Endothelial cell (in vitro differentiated cells): ENCODE measurements around the gene LRRFIP1. TPM values are rescaled to one million over a fixed set of nuclear protein-coding genes. Genes with fewer than 3 reads are reported as not detected.

Experiments used
- DNase-seq: peaks from one replicate; pipeline ENCODE4 v3.0.0; 2021; ENCODE audit warnings: low spot score
- H3K27ac Mint-ChIP-seq: one replicate; pipeline ENCODE4 v1.8.0; 2021; ENCODE audit warnings: mixed read lengths, inconsistent platforms; ENCODE audit not compliant: unreplicated experiment
- H3K27me3 Mint-ChIP-seq: one replicate; pipeline ENCODE4 v1.8.0; 2021; ENCODE audit warnings: mild to moderate bottlenecking, moderate library complexity, mixed read lengths, inconsistent platforms; ENCODE audit not compliant: unreplicated experiment
- H3K36me3 Mint-ChIP-seq: one replicate; pipeline ENCODE4 v1.8.0; 2021; ENCODE audit warnings: mild to moderate bottlenecking, low read depth, mixed read lengths, inconsistent platforms; ENCODE audit not compliant: unreplicated experiment
- H3K4me1 Mint-ChIP-seq: one replicate; pipeline ENCODE4 v1.8.0; 2021; ENCODE audit warnings: mild to moderate bottlenecking, mixed read lengths, inconsistent platforms; ENCODE audit not compliant: unreplicated experiment
- H3K4me3 Mint-ChIP-seq: one replicate; pipeline ENCODE4 v1.8.0; 2021; ENCODE audit warnings: mild to moderate bottlenecking, mixed read lengths, inconsistent platforms; ENCODE audit not compliant: unreplicated experiment
- H3K9me3 Mint-ChIP-seq: one replicate; pipeline ENCODE4 v1.8.0; 2021; ENCODE audit warnings: mixed read lengths, inconsistent platforms; ENCODE audit not compliant: unreplicated experiment
- CTCF ChIP-seq: fragments of 200-600 bp; sonication (generic); IDR thresholded peaks from one replicate; pipeline ENCODE4 v1.5.0; 2021; ENCODE audit warnings: antibody characterized with exemption; ENCODE audit not compliant: unreplicated experiment
- total RNA-seq: library from RNA; stranded (reverse); fragmentation: NEBNext Ultra II Directional; extraction: Animal tissue kit (Norgen Biotek cat#: 25700); gene quantifications from one replicate; pipeline ENCODE4 v1.2.1, GENCODE V29; 2021; ENCODE audit not compliant: unreplicated experiment

The LRRFIP1 gene
- total RNA-seq, 1 donor from 2014 or later: 105 TPM

- H3K4me1 Mint-ChIP-seq: peaks cover 42% of the 10 kb centered on the region
- H3K4me3 Mint-ChIP-seq: no peak overlapping the region
- DNase-seq: no peak
- peak overlapping the region; percentile 27 for H3K27ac Mint-ChIP-seq
- H3K36me3 Mint-ChIP-seq: no peaks in the 10 kb centered on the region
- H3K27me3 Mint-ChIP-seq: peaks cover 5% of the 10 kb centered on the region
- no peak for TF ChIP-seq CTCF
- no peaks in the 10 kb centered on the region for H3K9me3 Mint-ChIP-seq
Observed at GRCh38 chr2:237616373-237616733, 11.0 kb upstream of the LRRFIP1 start.

GRCh38 chr2:237616734-237617586 is 10.4 kb upstream of the LRRFIP1 start:
- H3K4me1 Mint-ChIP-seq: peaks cover 40% of the 10 kb centered on the region
- peaks cover 3% of the 10 kb centered on the region for H3K27me3 Mint-ChIP-seq
- H3K27ac Mint-ChIP-seq: no peak overlapping the region
- H3K9me3 Mint-ChIP-seq: no peaks in the 10 kb centered on the region
- no peak for DNase-seq
- no peak overlapping the region for H3K4me3 Mint-ChIP-seq
- no peak for TF ChIP-seq CTCF
- no peaks in the 10 kb centered on the region for H3K36me3 Mint-ChIP-seq

- Mint-ChIP-seq H3K9me3 (no peaks in the 10 kb centered on the region), H3K27me3 (peaks cover 3% of the 10 kb centered on the region), H3K4me1 (peaks cover 37% of the 10 kb centered on the region), H3K36me3 (no peaks in the 10 kb centered on the region), H3K4me3 (no peak overlapping the region), H3K27ac (no peak overlapping the region)
- DNase-seq: no peak
- TF ChIP-seq CTCF: no peak
Observed at GRCh38 chr2:237617587-237617982, 9.8 kb upstream of the LRRFIP1 start.

GRCh38 chr2:237618449-237618848 is 8.9 kb upstream of the LRRFIP1 start:
- Mint-ChIP-seq H3K36me3 (no peaks in the 10 kb centered on the region), H3K4me1 (peaks cover 35% of the 10 kb centered on the region), H3K4me3 (no peak overlapping the region), H3K27me3 (peaks cover 3% of the 10 kb centered on the region), H3K9me3 (no peaks in the 10 kb centered on the region), H3K27ac (no peak overlapping the region)
- no peak for DNase-seq
- no peak for TF ChIP-seq CTCF
